Dedifferentiated amniotic fluid mesenchymal stem cell (primary cell): ENCODE measurements around the gene IGSF9.

Experiments used
- DNase-seq: peaks from one replicate; pipeline ENCODE4 v3.0.0-alpha.2; 2016; ENCODE audit errors: extremely low spot score

IGSF9 gene

GRCh38 chr1:159972443-159973205 is 27.2 kb upstream of the IGSF9 start:
- DNase-seq, result no peak

GRCh38 chr1:159970932-159971342 is 25.5 kb upstream of the IGSF9 start:
- no peak for DNase-seq

GRCh38 chr1:159968901-159969300 is 23.5 kb upstream of the IGSF9 start:
- no peak for DNase-seq

- no peak for DNase-seq
Measured at GRCh38 chr1:159965263-159965662, 19.9 kb upstream of the IGSF9 start.

DNA sequence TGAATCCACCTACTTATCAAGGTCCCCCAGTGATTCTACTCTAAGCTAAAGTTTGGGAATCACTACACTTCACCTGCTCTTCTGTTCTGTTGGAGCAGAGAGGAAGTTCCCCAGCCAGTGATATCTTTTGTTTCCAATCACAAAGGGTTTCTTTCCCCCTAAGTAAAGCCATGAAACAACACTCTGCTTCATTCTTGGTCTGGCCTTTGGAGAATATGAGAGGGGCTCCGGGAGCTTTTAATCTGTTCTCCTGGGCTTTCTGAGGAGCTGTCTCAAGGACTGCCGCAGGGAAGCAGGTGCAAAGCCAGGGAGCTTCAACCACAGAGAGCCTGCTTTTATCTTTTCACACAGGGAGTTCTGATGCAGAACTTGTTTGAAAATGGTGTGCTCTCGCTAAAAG is 18.7 kb upstream of the IGSF9 start:
- DNase-seq, result no peak

- DNase-seq, result no peak
Measured at GRCh38 chr1:159962176-159962575, 16.8 kb upstream of the IGSF9 start.

GRCh38 chr1:159961636-159962035 is 16.2 kb upstream of the IGSF9 start:
- no peak for DNase-seq

DNA sequence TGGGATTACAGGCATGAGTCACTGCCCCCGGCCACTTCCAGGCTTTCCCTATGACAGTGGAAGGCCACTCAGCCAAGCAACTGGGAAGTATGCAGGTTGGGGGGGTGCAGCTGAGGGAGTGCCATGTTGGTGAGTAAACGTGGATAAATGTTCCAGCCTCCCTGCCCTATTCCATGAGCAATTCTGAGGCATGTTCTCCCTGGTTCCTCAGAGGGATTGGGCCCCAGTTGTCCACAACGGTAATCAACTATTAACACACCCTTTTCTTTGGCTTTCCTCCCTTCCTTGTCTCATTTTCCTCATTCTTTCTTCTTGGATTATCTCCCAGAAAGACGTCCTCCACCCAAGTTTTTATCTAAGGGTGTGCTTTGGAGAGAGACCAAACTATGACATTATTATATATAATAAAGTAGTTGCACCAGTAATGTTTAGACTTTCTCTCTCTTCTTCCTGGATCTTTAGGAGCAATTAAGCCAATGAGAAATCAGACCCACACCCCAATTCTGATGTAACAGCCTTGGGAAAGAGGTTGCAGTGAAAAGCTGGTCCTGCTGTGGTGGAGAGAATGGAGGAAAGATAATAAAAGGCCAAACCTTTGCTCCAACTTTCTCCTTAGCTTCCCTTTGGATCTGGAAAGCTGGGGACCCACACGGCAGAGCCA is 15.4 kb upstream of the IGSF9 start:
- peak; percentile 97 for DNase-seq

DNA sequence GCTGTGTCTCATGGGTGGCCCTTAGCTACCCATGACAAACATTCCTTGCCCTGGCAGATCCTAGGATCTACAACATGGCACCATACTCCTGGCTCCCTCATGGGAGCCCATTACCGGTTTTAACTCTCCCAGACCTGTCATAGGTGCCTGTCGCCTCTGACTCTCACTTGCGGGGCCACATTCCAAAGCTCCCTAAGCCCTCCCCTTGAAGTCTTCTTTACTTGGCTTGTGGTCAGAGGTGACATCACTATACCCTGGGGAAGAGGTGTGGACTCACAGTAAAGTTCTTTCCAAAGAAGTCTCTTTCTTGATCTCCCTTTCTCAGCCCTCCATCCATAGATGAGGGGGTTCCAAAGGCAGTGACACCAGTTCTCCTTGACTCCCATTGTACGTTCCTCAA is 14.0 kb upstream of the IGSF9 start:
- DNase-seq, result no peak

DNA sequence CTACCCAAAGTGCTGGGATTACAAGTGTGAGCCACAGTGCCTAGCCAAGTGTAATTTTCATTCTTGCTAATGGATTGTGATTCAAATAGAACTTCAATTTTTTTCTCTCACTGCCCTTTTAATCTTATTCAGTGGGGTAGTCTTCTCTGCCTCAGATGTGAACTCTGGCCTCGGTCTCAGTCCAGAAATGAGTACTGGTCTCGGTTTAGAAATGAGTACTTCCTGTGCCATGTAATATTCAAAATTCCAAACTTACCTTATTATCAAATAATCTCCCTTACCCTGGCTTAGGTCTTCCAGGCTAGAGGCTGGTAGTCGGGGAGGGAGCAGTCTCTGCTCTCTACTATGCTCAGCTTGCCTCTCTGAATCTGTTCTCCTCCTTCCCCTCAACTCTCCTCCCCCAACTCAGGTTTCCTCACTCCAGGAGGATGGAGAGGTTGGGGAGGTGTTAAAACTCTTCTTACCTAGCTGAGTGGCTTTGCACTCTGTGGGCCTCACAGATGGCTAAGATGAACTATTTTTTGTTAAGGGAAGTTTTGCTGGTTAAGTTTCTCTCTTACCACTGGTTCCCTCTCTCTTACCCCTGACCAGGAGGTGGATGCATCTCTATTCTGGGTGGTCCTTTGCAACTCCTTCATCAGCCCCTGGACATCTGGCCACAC is 13.4 kb upstream of the IGSF9 start:
- DNase-seq, result no peak

DNA sequence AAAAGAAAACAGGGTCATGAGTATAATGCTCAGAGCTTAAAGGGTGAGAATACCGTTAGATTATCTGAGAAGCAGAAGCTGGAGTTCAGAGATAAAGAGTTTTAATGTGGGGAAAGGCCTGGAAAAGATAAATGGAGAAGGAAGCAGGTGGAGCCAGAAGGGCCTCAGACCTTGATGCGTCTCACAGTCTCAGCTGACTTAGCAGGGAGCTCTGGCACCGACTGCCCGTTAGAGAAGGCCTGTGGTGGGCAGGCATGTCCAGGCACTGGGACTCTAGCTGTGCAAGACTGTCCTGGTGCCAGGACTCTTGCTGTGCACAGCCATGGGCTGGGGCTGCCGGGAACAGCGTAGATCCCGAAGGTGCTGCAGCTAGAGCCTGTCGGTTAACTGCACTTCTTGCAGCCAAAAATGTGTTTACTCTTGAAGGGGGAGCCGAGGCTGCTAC is 12.4 kb upstream of the IGSF9 start:
- DNase-seq, result no peak

DNA sequence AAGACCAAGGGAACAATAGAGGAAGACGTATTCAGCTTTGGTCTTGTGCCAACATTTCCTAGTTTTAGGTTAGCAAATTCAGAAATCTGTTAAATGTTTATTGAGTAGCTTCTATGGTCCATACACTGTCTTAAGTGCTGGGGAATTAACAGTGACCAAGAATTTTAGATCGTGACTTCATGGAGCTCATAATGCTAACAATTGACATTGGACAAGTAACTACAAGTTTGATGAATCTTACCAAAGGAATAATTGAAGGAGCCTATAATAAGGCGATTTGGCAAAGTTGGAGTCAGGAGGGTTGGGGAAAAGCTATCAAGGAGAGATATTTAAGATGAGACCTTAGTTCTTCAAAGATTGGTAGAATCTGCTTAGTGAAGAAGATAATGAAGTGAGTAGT is 10.0 kb upstream of the IGSF9 start:
- DNase-seq, result no peak

DNA sequence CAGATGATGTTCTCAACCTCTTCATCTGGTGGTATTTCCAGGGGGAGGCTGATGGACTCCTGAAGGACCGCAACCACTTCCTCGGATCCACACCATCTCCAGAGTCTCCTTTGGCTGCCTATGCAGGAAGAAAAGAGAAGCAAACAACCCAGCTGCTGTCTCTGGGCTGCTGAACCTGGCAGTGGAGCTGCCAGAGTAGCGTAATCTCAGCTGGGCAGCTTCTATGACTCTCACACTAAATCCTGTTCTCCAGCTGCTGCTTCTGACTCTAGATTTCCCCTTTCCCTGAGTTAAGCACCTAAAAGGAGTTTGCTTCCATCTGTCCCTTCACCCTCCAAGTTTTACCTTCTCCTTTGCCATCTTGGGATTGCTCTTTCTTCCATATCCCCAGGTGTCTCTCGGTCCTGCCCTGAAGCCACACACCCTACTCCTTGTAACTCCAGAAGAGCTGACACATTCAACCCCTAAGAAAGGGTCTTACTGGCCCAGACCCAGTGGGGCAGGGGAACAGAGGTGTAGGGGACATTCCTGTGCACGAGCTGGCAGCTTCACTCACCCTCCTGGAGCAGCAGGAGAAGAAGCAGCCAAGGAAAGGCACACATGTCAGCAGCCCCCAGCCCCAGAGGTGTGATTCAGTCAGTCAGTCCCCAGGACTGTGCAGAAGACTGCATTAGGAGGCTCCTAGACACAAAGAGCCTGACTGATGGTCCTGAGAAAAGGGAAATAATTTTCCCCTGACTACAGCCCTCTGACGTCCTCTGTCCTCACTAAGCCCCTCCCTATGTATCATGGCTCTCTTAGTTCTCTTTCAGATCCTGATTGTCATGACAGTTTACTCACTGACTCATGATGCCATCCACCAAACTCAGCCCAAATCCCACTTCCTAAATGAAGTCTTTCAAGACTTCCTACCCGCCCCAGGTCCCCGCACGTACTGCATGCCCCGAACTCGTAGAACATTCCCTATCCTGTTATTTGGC is 8.4 kb upstream of the IGSF9 start, which contains the start of gene SLAMF9:
TSS of gene SLAMF9 (minus strand) at position 702 of the 980 bp plus-strand sequence. CDS start at position 602, 100 bp downstream.
- no peak for DNase-seq

DNA sequence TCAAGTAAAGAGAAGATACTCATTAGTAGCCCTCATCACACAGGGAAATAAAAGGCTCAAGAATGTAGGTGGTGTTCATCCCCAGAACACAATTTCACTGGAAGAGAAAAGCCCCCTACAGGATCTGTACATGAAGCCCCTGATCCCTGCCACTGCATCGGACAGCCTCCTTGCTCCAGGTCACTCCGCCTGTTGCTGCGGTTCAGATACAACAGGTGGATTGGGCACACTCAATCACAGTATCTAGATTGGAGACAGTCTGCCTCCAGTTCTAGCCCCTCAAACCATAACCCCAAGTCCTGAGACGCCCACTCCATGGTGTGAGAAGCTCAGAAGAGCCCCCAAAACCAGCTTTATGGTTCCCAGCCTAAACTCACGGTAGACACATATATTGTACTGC is 7.5 kb upstream of the IGSF9 start:
- DNase-seq, result no peak

- DNase-seq, result no peak
Measured at GRCh38 chr1:159951551-159951950, 6.1 kb upstream of the IGSF9 start.

DNA sequence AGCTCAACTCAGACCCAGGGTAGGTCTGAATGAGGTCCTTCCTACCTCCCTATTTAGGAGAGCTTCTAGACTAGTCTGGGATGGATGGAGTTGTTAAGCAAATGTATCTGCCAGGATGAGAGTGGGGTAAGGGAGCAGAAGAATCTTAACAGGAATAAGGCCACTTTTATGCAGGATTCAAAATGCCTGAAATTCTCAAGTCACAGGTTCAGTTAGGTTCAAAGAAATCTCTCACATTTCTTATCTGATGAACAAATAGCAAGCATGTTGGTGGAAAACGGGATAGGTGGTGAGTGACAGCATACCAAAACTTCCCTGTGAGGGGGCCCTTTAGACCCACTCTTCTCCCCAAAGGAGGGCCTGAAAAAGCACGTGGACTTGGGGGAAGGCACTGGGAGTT is 5.6 kb upstream of the IGSF9 start:
- no peak for DNase-seq

DNA sequence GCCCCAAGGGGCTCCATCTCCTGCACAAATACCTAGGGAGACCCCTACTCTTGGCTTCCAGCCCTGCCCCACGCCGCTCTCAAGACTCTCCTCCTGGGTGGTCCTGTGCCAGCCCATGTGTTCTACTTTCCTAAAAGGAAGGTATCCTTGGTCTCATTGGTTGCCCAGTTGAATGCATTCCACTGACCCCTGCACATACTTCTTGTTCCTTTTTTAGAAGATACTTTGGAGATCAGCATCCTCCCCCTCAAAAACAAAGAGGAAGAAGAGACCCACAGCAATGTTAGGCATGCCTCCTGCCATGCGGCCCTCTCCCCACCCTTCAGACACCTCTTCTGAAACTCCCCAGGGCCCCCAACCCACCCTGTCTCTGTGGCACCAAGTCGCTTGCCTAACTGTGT is 4.6 kb upstream of the IGSF9 start:
- no peak for DNase-seq

DNA sequence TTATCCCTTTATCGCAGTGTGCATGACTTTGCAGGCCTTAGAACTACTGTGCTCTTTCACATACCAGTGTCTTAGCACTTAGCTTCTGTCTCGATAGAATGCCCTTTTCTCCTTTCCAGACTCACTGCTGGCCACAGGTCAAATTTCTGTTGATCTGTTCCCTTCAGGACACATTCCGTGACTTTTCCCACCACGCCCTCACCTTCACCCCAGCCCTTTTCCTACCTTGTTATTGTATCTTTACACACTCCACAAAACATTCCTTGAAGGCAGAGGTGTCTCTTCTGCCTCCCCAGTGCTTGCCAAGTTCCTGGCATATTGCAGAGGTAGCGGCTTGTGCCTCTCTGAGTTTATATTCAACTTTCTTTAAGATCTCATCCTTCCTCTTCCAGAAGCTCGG is 3.7 kb upstream of the IGSF9 start:
- DNase-seq, result no peak

- DNase-seq, result no peak
Measured at GRCh38 chr1:159947942-159948341, 2.5 kb upstream of the IGSF9 start.

- no peak for DNase-seq
Measured at GRCh38 chr1:159946242-159947187, 1.1 kb upstream of the IGSF9 start.
